HCT116 (cell line): ENCODE data around the gene VAPA. TPM values are rescaled to one million over a fixed set of nuclear protein-coding genes. Genes with fewer than 3 reads are reported as not detected.
A peak's percentile ranks its signal among the peaks of the same experiment; 100 is the strongest.

Experiments
- ATAC-seq: fragments of 200-7000 bp; cut with Tn5 transposase; 2 replicates; pipeline ENCODE4 v1.9.1; 2020; ENCODE audit warnings: mild to moderate bottlenecking, moderate library complexity
- BruUV-seq: library from RNA; stranded (reverse); fragments of 400-500 nt; replicated peaks from 2 replicates; lab custom pipeline; 2021; lab: Mats Ljungman, UMichigan
- CTCF ChIA-PET: fragments of 300-600 bp; sonication (Branson Sonifier 250); formaldehyde crosslinking; loops from one replicate; lab custom pipeline; 2021; ENCODE audit warnings: antibody characterized with exemption; lab: Charles Lee
- POLR2A ChIA-PET: fragments of 300-600, 350-600 bp; sonication (Branson Sonifier 250); formaldehyde crosslinking; loops from one replicate; lab custom pipeline; 2021; ENCODE audit warnings: antibody characterized with exemption; lab: Charles Lee
- RAD21 ChIA-PET, 2 experiments: fragments of 300-600 bp; sonication (Branson Sonifier 250); formaldehyde crosslinking; loops; one replicate each; lab custom pipeline; 2023; ENCODE audit warnings: low total read pairs in 2 of 2; ENCODE audit not compliant: uncharacterized antibody in 2 of 2, unreplicated experiment in 2 of 2, low non-redundant PET in 1 of 2; lab: Charles Lee
- DNase-seq: peaks from one replicate; pipeline ENCODE4 v3.0.0-alpha.2; 2010; ENCODE audit warnings: low read depth, low spot score
- H2AFZ ChIP-seq: fragments of 200-600 bp; shearing (Covaris generic), sonication (generic); 2 replicates; pipeline ENCODE4 v1.6.1; 2017; ENCODE audit warnings: low read depth, mixed run types, mixed read lengths, antibody characterized with exemption, low read length; ENCODE audit not compliant: poor library complexity, severe bottlenecking
- H3K27ac ChIP-seq: 2 replicates; pipeline ENCODE4 v1.5.1; 2012; ENCODE audit warnings: low read depth, low read length
- H3K27me3 ChIP-seq: fragments of 200-600 bp; sonication (generic); 2 replicates; pipeline ENCODE4 v1.6.1; 2016; ENCODE audit warnings: mixed run types, low read length, mixed read lengths; ENCODE audit not compliant: insufficient read depth
- H3K36me3 ChIP-seq, 2 experiments: fragments of 200-500 bp in 1 of 2; fragments of 200-600 bp in 1 of 2; sonication (Bioruptor generic) in 1 of 2; sonication (generic) in 1 of 2; 2 replicates each; pipeline versions ENCODE4 v1.5.1 to v1.6.1; 2014 to 2016; ENCODE audit warnings: low read length in 2 of 2, inconsistent platforms in 1 of 2, mixed read lengths in 1 of 2, mixed run types in 1 of 2; ENCODE audit not compliant: insufficient read depth in 2 of 2, control insufficient read depth in 1 of 2
- H3K4me1 ChIP-seq, 2 experiments: fragments of 200-600 bp in 1 of 2; sonication (generic) in 1 of 2; 2 replicates each; pipeline versions ENCODE4 v1.5.1 to v1.6.1; 2012 to 2017; ENCODE audit warnings: low read length in 2 of 2, inconsistent platforms in 1 of 2, mild to moderate bottlenecking in 1 of 2, mixed read lengths in 1 of 2, mixed run types in 1 of 2, moderate library complexity in 1 of 2; ENCODE audit not compliant: insufficient read depth in 2 of 2, control insufficient read depth in 1 of 2
- H3K4me2 ChIP-seq: fragments of 200-600 bp; sonication (generic); 2 replicates; pipeline ENCODE4 v1.6.1; 2017; ENCODE audit warnings: mixed run types, low read length, mixed read lengths
- H3K4me3 ChIP-seq, 2 experiments: fragments of 200-600 bp in 1 of 2; sonication (generic) in 1 of 2; replicated peaks in 1 of 2; 2 replicates each; pipeline ENCODE4 v1.5.1; 2011 to 2016; ENCODE audit warnings: low read length in 2 of 2, control low read depth in 1 of 2, low read depth in 1 of 2, mild to moderate bottlenecking in 1 of 2, mixed read lengths in 1 of 2, mixed run types in 1 of 2
- H3K79me2 ChIP-seq: fragments of 200-600 bp; sonication (generic); 2 replicates; pipeline ENCODE4 v1.6.1; 2017; ENCODE audit warnings: mild to moderate bottlenecking, mixed run types, low read length, moderate library complexity, mixed read lengths; ENCODE audit not compliant: insufficient read depth
- H3K9ac ChIP-seq: fragments of 200-600 bp; sonication (generic); 2 replicates; pipeline ENCODE4 v1.6.1; 2016; ENCODE audit warnings: low read length, mixed read lengths
- H3K9me2 ChIP-seq: fragments of 200-600 bp; sonication (generic), shearing (Covaris generic); 2 replicates; pipeline ENCODE4 v1.6.1; 2017; ENCODE audit warnings: mixed run types, mild to moderate bottlenecking, moderate library complexity; ENCODE audit not compliant: insufficient read depth
- H3K9me3 ChIP-seq, 2 experiments: fragments of 200-500 bp in 1 of 2; fragments of 200-600 bp in 1 of 2; sonication (Bioruptor generic) in 1 of 2; sonication (generic) in 1 of 2; 2 replicates each; pipeline ENCODE4 v1.6.1; 2014 to 2017; ENCODE audit warnings: low read length in 2 of 2, mixed read lengths in 2 of 2, inconsistent platforms in 1 of 2, low read depth in 1 of 2, mild to moderate bottlenecking in 1 of 2, mixed run types in 1 of 2, moderate library complexity in 1 of 2; ENCODE audit not compliant: control insufficient read depth in 1 of 2, insufficient read depth in 1 of 2
- H4K20me1 ChIP-seq: fragments of 200-600 bp; sonication (generic), shearing (Covaris generic); 2 replicates; pipeline ENCODE4 v1.6.1; 2017; ENCODE audit warnings: mixed run types, mild to moderate bottlenecking, moderate library complexity; ENCODE audit not compliant: insufficient read depth
- ATF3 ChIP-seq: IDR thresholded peaks from 2 replicates; pipeline ENCODE4 v1.6.1; 2012
- ELF1 ChIP-seq: IDR thresholded peaks from 2 replicates; pipeline ENCODE4 v1.6.1; 2012; ENCODE audit warnings: low read depth, borderline replicate concordance
- EZH2 ChIP-seq: fragments of 200-600 bp; sonication (generic); IDR thresholded peaks from 2 replicates; pipeline ENCODE4 v1.6.1; 2017; ENCODE audit warnings: antibody characterized with exemption, mixed run types
- EZH2phosphoT487 ChIP-seq: fragments of 200-600 bp; IDR thresholded peaks from 2 replicates; pipeline ENCODE4 v1.6.1; 2018; ENCODE audit warnings: antibody characterized with exemption, borderline replicate concordance
- FOSL1 ChIP-seq: IDR thresholded peaks from 2 replicates; pipeline ENCODE4 v1.6.1; 2012; ENCODE audit warnings: low read depth
- JUND ChIP-seq: IDR thresholded peaks from 2 replicates; pipeline ENCODE4 v1.6.1; 2012
- MAX ChIP-seq: IDR thresholded peaks from 2 replicates; pipeline ENCODE4 v1.6.1; 2012
- RAD21 ChIP-seq: IDR thresholded peaks from 2 replicates; pipeline ENCODE4 v1.6.1; 2012; ENCODE audit warnings: low read depth, mild to moderate bottlenecking
- SIN3A ChIP-seq: IDR thresholded peaks from 2 replicates; pipeline ENCODE4 v1.6.1; 2012; ENCODE audit warnings: low read depth
- SP1 ChIP-seq: IDR thresholded peaks from 2 replicates; pipeline ENCODE4 v1.6.1; 2012; ENCODE audit warnings: low read depth
- SRF ChIP-seq: IDR thresholded peaks from 2 replicates; pipeline ENCODE4 v1.6.1; 2012; ENCODE audit warnings: low read depth
- TCF7L2 ChIP-seq: IDR thresholded peaks from 2 replicates; pipeline ENCODE4 v1.7.0; 2011; ENCODE audit warnings: borderline replicate concordance, inconsistent platforms; ENCODE audit not compliant: insufficient read depth, insufficient read length; ENCODE audit errors: extremely low read depth
- ZBTB33 ChIP-seq: IDR thresholded peaks from 2 replicates; pipeline ENCODE4 v1.6.1; 2011; ENCODE audit warnings: mild to moderate bottlenecking, low read length, moderate library complexity; ENCODE audit not compliant: insufficient replicate concordance; ENCODE audit errors: extremely low read depth
- ZNF274 ChIP-seq: fragments of 200-500 bp; sonication (Bioruptor generic); IDR thresholded peaks from 2 replicates; pipeline ENCODE4 v1.6.1; 2014; ENCODE audit warnings: mild to moderate bottlenecking, low read depth, low read length, inconsistent platforms
- intact Hi-C: fragments of 100-400 bp; cut with micrococcal nuclease; formaldehyde crosslinking; loops from 2 replicates; pipeline ENCODE4 v1.10.0; 2022
- total RNA-seq: library from RNA; stranded (reverse); gene quantifications from one replicate; pipeline ENCODE4 v1.2.1, GENCODE V29; 2021; ENCODE audit not compliant: unreplicated experiment

VAPA gene
- total RNA-seq, 1 experiment from 2014 or later, result 295 TPM

- no peaks in the 10 kb centered on the region; a peak in 1 of 4 replicates for H3K36me3 ChIP-seq
- 0 out of 2 replicates have a peak overlapping the region, but pooled peaks have one; percentile 13 for H3K4me2 ChIP-seq
- no peaks in the 10 kb centered on the region for H3K9me3 ChIP-seq
- H3K9me2 ChIP-seq, result no peaks in the 10 kb centered on the region
- H3K27me3 ChIP-seq, result no peaks in the 10 kb centered on the region
- no peak for TF ChIP-seq SIN3A
- TF ChIP-seq ZNF274, result no peak
- TF ChIP-seq FOSL1, result peak; percentile 22; the same call in 1 of the 2 replicates
- no peak for TF ChIP-seq JUND
- TF ChIP-seq RAD21, result no peak
- TF ChIP-seq, all 23 proteins: peak for 1
- Histone ChIP-seq H3K4me1 (peaks cover 16 to 68% of the 10 kb centered on the region in 2 experiments), H3K79me2 (peaks cover 100% of the 10 kb centered on the region), H2AFZ (no peak overlapping the region), H3K4me3 (no peak overlapping the region), H4K20me1 (peaks cover 73% of the 10 kb centered on the region; the same call in 1 of the 2 replicates), H3K27ac (no peak overlapping the region), H3K9ac (no peak overlapping the region)
- POLR2A ChIA-PET, result no interaction called here
- no TSS peak for BruUV-seq
- RAD21 ChIA-PET, result no interaction called here
- CTCF ChIA-PET, result no interaction called here
- ATAC-seq (no peak), DNase-seq (no peak)
- intact Hi-C loops, result no loop called here
Measured at GRCh38 chr18:9928646-9929259, 14.9 kb downstream of the VAPA start.

- intact Hi-C loops, result no loop called here
- ChIA-PET CTCF (no interaction called here), RAD21 (no interaction called here), POLR2A (no interaction called here)
- Histone ChIP-seq H3K9ac (no peak overlapping the region), H3K27me3 (no peaks in the 10 kb centered on the region), H3K27ac (no peak overlapping the region), H3K9me2 (no peaks in the 10 kb centered on the region), H3K79me2 (peaks cover 100% of the 10 kb centered on the region), H2AFZ (no peak overlapping the region), H3K4me2 (no peak overlapping the region), H3K9me3 (no peaks in the 10 kb centered on the region), H3K36me3 (peaks cover 0 to 3% of the 10 kb centered on the region in 2 experiments; a peak in 2 of 4 replicates), H4K20me1 (peaks cover 57% of the 10 kb centered on the region; the same call in 1 of the 2 replicates), H3K4me1 (peaks cover 18 to 72% of the 10 kb centered on the region in 2 experiments), H3K4me3 (no peak overlapping the region)
- no peak for ATAC-seq
- DNase-seq, result no peak
- no TSS peak for BruUV-seq
- TF ChIP-seq EZH2 (no peak), MAX (no peak), TCF7L2 (no peak), EZH2phosphoT487 (no peak), FOSL1 (no peak), ATF3 (no peak), JUND (no peak), ELF1 (no peak), ZBTB33 (no peak), SP1 (no peak), SRF (no peak)
Measured at GRCh38 chr18:9930299-9930884, 16.6 kb downstream of the VAPA start.
